HG02885 (cell line): Measurements from ENCODE around the gene SEMA3D.

Experiments used
- ATAC-seq: cut with Tn5 transposase; IDR thresholded peaks from one replicate; pipeline ENCODE4 v1.9.1; 2021; ENCODE audit warnings: mild to moderate bottlenecking; ENCODE audit not compliant: unreplicated experiment, poor library complexity

SEMA3D gene

GRCh38 chr7:85090919-85091564 is 95.8 kb downstream of the SEMA3D start:
- ATAC-seq, result no peak

GRCh38 chr7:85090143-85090542 is 96.7 kb downstream of the SEMA3D start:
- no peak for ATAC-seq

- ATAC-seq, result no peak
Observed at GRCh38 chr7:85081846-85082245, 105.0 kb downstream of the SEMA3D start.

GRCh38 chr7:85081392-85081791 is 105.5 kb downstream of the SEMA3D start:
- ATAC-seq, result no peak

GRCh38 chr7:85079434-85079833 is 107.4 kb downstream of the SEMA3D start:
- ATAC-seq, result no peak

- ATAC-seq, result no peak
Observed at GRCh38 chr7:85078181-85078580, 108.7 kb downstream of the SEMA3D start.

- ATAC-seq, result no peak
Observed at GRCh38 chr7:85075864-85076263, 111.0 kb downstream of the SEMA3D start.

- ATAC-seq, result no peak
Observed at GRCh38 chr7:85074992-85075391, 111.9 kb downstream of the SEMA3D start.

GRCh38 chr7:85074016-85074415 is 112.8 kb downstream of the SEMA3D start:
- no peak for ATAC-seq

- ATAC-seq, result no peak
Observed at GRCh38 chr7:85070967-85071628, 115.8 kb downstream of the SEMA3D start.

GRCh38 chr7:85068799-85069198 is 118.1 kb downstream of the SEMA3D start:
- no peak for ATAC-seq

GRCh38 chr7:85067371-85067770 is 119.5 kb downstream of the SEMA3D start:
- ATAC-seq, result no peak

GRCh38 chr7:85065888-85066485 is 120.9 kb downstream of the SEMA3D start:
- ATAC-seq, result no peak

GRCh38 chr7:85065306-85065705 is 121.5 kb downstream of the SEMA3D start:
- ATAC-seq, result no peak

GRCh38 chr7:85062651-85063050 is 124.2 kb downstream of the SEMA3D start:
- no peak for ATAC-seq

GRCh38 chr7:85061456-85061855 is 125.4 kb downstream of the SEMA3D start:
- ATAC-seq, result no peak

- no peak for ATAC-seq
Observed at GRCh38 chr7:85060696-85061095, 126.2 kb downstream of the SEMA3D start.

GRCh38 chr7:85055906-85056305 is 130.9 kb downstream of the SEMA3D start:
- ATAC-seq, result no peak

- ATAC-seq, result no peak
Observed at GRCh38 chr7:85055196-85055595, 131.7 kb downstream of the SEMA3D start.

- ATAC-seq, result no peak
Observed at GRCh38 chr7:85054306-85054705, 132.6 kb downstream of the SEMA3D start.

- no peak for ATAC-seq
Observed at GRCh38 chr7:85052894-85053293, 134.0 kb downstream of the SEMA3D start.
